HG03558 (cell line): ENCODE results near the gene HDAC9.

Experiments
- ATAC-seq: cut with Tn5 transposase; IDR thresholded peaks from one replicate; pipeline ENCODE4 v1.9.1; 2021; ENCODE audit warnings: moderate number of reproducible peaks; ENCODE audit not compliant: unreplicated experiment; ENCODE audit errors: extremely low read depth

The HDAC9 gene

GRCh38 chr7:18521236-18521589 lies 25.7 kb downstream of the HDAC9 start:
- no peak for ATAC-seq

GRCh38 chr7:18521945-18522566 lies 26.5 kb downstream of the HDAC9 start:
- peak; percentile 35 for ATAC-seq

GRCh38 chr7:18524248-18524647 lies 28.7 kb downstream of the HDAC9 start:
- no peak for ATAC-seq

GRCh38 chr7:18526368-18526878 lies 30.9 kb downstream of the HDAC9 start:
- ATAC-seq = no peak

- no peak for ATAC-seq
Observed at GRCh38 chr7:18529239-18529638, 33.7 kb downstream of the HDAC9 start.

GRCh38 chr7:18530224-18531179 lies 35.0 kb downstream of the HDAC9 start:
- ATAC-seq = peak; percentile 73

- ATAC-seq = no peak
Observed at GRCh38 chr7:18531539-18531938, 36.0 kb downstream of the HDAC9 start.

GRCh38 chr7:18532813-18533212 lies 37.3 kb downstream of the HDAC9 start:
- no peak for ATAC-seq

- ATAC-seq = no peak
Observed at GRCh38 chr7:18534481-18534880, 38.9 kb downstream of the HDAC9 start.

GRCh38 chr7:18535810-18536415 lies 40.4 kb downstream of the HDAC9 start:
- no peak for ATAC-seq

- no peak for ATAC-seq
Observed at GRCh38 chr7:18536486-18536885, 40.9 kb downstream of the HDAC9 start.

GRCh38 chr7:18538554-18539250 lies 43.2 kb downstream of the HDAC9 start:
- ATAC-seq = peak; percentile 77

- ATAC-seq = no peak
Observed at GRCh38 chr7:18540396-18540795, 44.8 kb downstream of the HDAC9 start.

GRCh38 chr7:18541181-18541870 lies 45.8 kb downstream of the HDAC9 start:
- ATAC-seq = no peak

GRCh38 chr7:18541871-18542212 lies 46.3 kb downstream of the HDAC9 start:
- ATAC-seq = no peak

GRCh38 chr7:18546576-18546975 lies 51.0 kb downstream of the HDAC9 start:
- ATAC-seq = no peak

- ATAC-seq = peak; percentile 80
Observed at GRCh38 chr7:18547509-18548187, 52.1 kb downstream of the HDAC9 start.

- no peak for ATAC-seq
Observed at GRCh38 chr7:18548534-18548933, 53.0 kb downstream of the HDAC9 start.

- no peak for ATAC-seq
Observed at GRCh38 chr7:18550574-18550973, 55.0 kb downstream of the HDAC9 start.
